Lower leg skin (tissue), 4 donors: Measurements from ENCODE around the gene RNF113B. TPM values are rescaled to one million over a fixed set of nuclear protein-coding genes. Genes with fewer than 3 reads are reported as not detected.

Experiments used
- DNase-seq, 2 donors: peaks; one replicate each; pipeline ENCODE4 v3.0.0-alpha.2; 2019; ENCODE audit warnings: low spot score in 2 of 2
- H3K4me3 ChIP-seq: fragments of 200-600 bp; sonication (generic); 2 replicates; pipeline ENCODE4 v1.5.1; 2017; ENCODE audit warnings: mild to moderate bottlenecking, low read depth; ENCODE audit not compliant: poor library complexity, severe bottlenecking
- POLR2A ChIP-seq, 2 donors: fragments of 450-650 bp; IDR thresholded peaks; one replicate each; pipeline ENCODE4 v1.6.1; 2016 to 2017; ENCODE audit warnings: antibody characterized with exemption in 2 of 2, mild to moderate bottlenecking in 1 of 2, moderate library complexity in 1 of 2
- WGBS, 2 donors: methylation state at CpG; one replicate each; pipeline ENCODE4 v1.1.5; 2018; 5-methylcytosine and 5-hydroxymethylcytosine counted together
- intact Hi-C: fragments of 100-400 bp; cut with DNase I; formaldehyde crosslinking; loops from one replicate; pipeline ENCODE4 v1.15.0; 2023; ENCODE audit warnings: low total_unique reads
- total RNA-seq, 4 donors: library from RNA; depleted of rRNA; stranded (reverse); fragments of >200 nt; gene quantifications; one replicate each; pipeline ENCODE4 v1.1.0, GENCODE V29; 2016
- TF ChIP-seq, protein P1 (sequence below), 3 donors: fragments of 450-650 bp; IDR thresholded peaks; one replicate each; pipeline ENCODE4 v1.5.1; 2016; ENCODE audit warnings: antibody characterized with exemption in 3 of 3, mild to moderate bottlenecking in 3 of 3, moderate library complexity in 2 of 3

RNF113B gene
- total RNA-seq, 4 donors from 2014 or later = not detected

DNA sequence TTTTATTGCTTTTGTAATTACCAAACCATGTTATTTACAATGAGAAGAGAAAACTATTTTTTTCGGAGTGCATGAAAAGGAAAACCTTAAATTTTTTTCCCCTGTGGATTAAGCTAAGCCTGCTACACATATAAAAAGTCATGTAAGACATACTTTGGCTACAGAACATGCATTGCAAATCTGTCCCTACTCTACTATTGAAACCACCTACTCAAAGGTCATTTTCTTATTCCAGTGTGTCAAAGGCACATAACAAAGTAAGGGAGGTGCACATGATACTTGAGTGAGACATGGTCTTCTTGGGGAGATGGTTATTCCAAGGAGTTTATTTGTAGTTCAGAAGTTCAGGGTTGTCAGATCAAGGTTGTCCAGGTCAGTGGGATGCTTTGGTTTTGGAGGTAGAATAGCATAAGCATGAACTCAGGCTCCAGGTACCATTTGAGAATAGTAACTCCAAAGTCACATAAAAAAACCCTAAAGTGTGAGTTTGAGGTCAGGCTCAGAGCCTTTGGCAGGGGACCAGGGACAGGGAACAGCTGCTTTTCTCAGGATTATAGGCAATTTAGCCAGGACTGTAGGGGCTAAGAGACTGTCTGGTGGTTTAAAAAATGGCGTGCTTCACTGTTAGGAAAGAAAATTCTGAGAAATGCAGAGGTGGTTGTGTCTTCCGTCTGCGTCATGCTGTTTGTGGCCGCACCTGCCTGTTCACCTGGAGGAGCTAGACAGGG, 18.7 kb downstream of the RNF113B start:
- TF ChIP-seq, protein P1, sequence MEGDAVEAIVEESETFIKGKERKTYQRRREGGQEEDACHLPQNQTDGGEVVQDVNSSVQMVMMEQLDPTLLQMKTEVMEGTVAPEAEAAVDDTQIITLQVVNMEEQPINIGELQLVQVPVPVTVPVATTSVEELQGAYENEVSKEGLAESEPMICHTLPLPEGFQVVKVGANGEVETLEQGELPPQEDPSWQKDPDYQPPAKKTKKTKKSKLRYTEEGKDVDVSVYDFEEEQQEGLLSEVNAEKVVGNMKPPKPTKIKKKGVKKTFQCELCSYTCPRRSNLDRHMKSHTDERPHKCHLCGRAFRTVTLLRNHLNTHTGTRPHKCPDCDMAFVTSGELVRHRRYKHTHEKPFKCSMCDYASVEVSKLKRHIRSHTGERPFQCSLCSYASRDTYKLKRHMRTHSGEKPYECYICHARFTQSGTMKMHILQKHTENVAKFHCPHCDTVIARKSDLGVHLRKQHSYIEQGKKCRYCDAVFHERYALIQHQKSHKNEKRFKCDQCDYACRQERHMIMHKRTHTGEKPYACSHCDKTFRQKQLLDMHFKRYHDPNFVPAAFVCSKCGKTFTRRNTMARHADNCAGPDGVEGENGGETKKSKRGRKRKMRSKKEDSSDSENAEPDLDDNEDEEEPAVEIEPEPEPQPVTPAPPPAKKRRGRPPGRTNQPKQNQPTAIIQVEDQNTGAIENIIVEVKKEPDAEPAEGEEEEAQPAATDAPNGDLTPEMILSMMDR (IDR thresholded peaks at IDR 0.05) = no peak
- no peak for TF ChIP-seq POLR2A (IDR thresholded peaks at IDR 0.05)
- 89% methylated on average over 5 of the region's 5 CpGs for WGBS, 2 donors
- no peak for DNase-seq
- intact Hi-C loops = no loop called here
- no peak overlapping the region for H3K4me3 ChIP-seq

DNA sequence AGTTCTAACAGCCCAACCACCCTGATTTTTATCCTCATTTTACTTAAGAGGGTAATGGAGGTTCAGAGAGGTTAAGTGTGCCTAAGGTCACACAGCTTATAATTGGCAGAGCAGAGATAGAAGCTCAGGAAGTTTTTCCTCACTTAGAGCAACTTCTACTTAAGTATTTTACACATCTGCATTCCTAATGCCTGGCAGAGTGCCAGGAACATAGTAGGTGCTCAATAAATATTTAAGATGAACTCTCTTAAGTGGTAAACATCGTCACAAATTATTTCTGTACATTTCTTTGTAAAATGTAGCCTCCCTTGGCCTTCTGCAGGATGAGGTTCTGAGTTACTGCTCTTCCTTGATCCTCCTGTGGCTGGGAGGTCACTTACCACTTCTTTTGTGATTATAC, 19.5 kb downstream of the RNF113B start:
- DNase-seq = no peak
- WGBS, 2 donors = 86 to 91% methylated on average over 1 of the region's 1 CpG
- no peak for TF ChIP-seq POLR2A (IDR thresholded peaks at IDR 0.05)
- TF ChIP-seq, protein P1 (IDR thresholded peaks at IDR 0.05) = no peak
- intact Hi-C loops = no loop called here
- no peak overlapping the region for H3K4me3 ChIP-seq

DNA sequence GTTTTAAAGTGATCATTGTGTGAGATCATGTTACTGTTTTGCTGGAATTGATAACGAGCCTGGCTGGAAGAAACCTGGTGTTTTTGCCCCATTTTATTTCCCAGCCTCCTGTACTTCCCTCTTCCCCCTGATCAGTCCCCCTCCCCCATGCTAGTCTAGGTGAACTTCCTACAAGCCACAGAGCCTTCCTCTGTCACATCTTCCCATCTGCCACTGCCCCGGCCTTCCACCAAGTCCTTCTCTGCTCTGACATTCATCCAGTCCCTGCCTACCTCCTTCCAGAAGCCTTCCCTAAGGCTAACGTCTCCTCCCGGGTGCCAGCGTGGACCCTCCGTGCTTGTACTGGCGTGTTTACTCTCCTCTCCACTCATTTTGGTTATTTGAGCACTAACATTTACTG, 19.9 kb downstream of the RNF113B start:
- intact Hi-C loops = no loop called here
- H3K4me3 ChIP-seq = no peak overlapping the region
- WGBS, 2 donors = 78 to 84% methylated on average over 7 of the region's 7 CpGs
- DNase-seq = peak in 1 of 2 donors; percentile 56
- TF ChIP-seq POLR2A (IDR thresholded peaks at IDR 0.05) = no peak
- TF ChIP-seq, protein P1 (IDR thresholded peaks at IDR 0.05) = no peak

DNA sequence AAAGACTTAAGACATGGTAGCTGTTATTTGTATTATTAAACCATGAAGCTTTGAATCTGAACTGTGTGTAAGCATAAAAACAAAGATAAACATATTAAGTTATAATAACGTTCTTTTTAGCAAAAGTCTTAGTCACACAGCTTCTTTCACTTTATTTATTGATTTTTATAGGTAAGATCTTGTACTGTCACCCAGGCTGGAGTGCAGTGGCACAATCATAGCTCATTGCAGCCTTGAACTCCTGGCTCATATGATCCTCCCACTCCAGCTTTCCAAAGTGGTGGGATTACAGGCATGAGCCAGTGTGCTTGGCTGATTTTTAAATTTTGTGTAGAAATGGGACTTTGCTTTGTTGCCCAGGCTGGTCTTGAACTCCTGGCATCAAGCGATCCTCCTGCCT, 20.8 kb downstream of the RNF113B start:
- TF ChIP-seq, protein P1 (IDR thresholded peaks at IDR 0.05) = no peak
- no peak for TF ChIP-seq POLR2A (IDR thresholded peaks at IDR 0.05)
- DNase-seq = peak in 1 of 2 donors; percentile 9
- 80 to 83% methylated on average over 2 of the region's 2 CpGs for WGBS, 2 donors
- no peak overlapping the region for H3K4me3 ChIP-seq
- intact Hi-C loops = no loop called here

DNA sequence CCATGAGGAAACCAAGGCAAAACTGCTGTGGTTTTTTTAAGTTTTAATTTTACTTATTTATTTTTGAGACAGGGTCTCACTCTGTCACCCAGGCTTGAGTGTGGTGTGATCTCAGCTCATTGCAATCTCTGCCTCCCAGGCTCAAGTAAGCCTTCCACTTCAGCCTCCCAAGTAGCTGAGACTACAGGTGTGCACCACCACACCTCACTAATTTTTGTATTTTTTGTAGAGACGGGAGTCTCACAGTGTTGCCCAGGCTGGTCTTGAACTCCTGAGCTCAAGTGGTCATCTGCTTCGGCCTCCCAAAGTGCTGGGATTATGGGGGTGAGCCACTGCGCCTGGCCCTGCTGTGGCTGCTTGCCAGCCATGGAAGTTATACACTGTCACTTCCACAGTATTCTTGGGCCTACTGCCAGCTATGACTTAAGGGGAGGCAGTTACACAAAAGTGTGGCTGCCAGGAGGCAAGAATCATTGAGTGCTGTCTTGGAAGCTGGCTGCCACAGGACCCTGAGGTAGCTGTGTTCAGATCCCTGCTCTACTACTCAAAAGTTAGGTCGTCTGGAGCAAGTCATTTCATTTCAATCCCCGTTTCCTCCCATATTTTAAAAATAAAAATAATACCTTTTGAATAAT, 21.5 kb downstream of the RNF113B start:
- intact Hi-C loops = no loop called here
- WGBS, 2 donors = 85 to 89% methylated on average over 5 of the region's 5 CpGs
- peak in 1 of 2 donors; percentile 42 for DNase-seq
- no peak overlapping the region for H3K4me3 ChIP-seq
- TF ChIP-seq, protein P1 (IDR thresholded peaks at IDR 0.05) = no peak
- no peak for TF ChIP-seq POLR2A (IDR thresholded peaks at IDR 0.05)
